AML-193 (cell line): Measurements from ENCODE around the gene MAP1B.
"Not testable (repeated sequence)": the region's sequence is repeated elsewhere in the genome, so short reads cannot be mapped to it uniquely, and the experiment has no call there.

Source experiments
- DNase-seq, 2 experiments: peaks; one replicate each; lab custom pipeline; 2025; lab: John Stamatoyannopoulos, UW

MAP1B gene

DNA sequence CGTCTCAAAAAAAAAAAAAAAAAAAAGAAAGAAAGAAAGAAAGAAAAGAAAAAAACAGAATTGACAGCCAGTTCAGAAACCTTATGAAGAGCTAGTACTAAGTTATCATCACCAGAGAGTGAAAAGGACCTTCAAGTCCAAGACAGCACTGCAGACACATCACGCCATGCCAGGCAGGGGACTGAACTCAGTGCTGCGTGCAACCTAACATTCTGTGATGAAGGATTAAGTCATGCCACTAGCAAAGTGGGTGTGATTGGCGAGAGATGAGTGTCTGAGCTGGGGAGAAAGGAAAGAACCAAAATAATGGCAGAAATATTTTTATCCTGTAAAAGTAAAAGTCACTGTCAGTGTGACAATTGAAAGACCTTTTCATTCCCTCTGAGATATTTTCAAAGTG lies 54.7 kb downstream of the MAP1B start:
- DNase-seq: no peak

DNA sequence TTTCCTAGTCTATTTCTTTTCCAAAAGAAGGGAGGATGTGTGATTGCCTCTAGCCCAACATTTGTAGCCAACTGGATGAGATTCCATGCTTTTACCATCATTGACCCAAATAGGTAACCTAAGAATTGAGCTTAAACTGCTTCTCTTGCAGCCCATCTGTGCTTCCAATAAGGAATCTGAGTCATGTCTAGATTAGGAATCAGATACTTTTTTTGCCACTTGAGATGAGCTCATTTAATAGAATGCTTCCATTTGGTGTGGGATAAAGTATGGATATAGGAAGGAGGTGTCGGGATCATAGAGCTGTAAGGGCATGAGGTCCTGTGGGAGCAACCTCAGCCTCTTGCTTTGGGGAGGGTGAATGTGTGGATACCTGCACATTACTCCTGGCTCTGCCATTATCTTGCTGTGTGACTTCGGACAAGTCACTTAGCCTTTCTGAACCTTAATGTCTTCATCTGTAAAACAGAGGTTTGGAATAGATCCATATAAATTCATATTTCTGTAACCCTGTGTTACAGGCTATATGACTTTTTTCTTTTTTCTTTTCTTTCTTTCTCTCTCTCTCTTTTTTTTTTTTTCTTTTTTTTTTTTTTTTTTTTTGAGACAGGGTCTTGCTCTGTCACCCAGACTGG lies 56.2 kb downstream of the MAP1B start:
- DNase-seq: no peak

DNA sequence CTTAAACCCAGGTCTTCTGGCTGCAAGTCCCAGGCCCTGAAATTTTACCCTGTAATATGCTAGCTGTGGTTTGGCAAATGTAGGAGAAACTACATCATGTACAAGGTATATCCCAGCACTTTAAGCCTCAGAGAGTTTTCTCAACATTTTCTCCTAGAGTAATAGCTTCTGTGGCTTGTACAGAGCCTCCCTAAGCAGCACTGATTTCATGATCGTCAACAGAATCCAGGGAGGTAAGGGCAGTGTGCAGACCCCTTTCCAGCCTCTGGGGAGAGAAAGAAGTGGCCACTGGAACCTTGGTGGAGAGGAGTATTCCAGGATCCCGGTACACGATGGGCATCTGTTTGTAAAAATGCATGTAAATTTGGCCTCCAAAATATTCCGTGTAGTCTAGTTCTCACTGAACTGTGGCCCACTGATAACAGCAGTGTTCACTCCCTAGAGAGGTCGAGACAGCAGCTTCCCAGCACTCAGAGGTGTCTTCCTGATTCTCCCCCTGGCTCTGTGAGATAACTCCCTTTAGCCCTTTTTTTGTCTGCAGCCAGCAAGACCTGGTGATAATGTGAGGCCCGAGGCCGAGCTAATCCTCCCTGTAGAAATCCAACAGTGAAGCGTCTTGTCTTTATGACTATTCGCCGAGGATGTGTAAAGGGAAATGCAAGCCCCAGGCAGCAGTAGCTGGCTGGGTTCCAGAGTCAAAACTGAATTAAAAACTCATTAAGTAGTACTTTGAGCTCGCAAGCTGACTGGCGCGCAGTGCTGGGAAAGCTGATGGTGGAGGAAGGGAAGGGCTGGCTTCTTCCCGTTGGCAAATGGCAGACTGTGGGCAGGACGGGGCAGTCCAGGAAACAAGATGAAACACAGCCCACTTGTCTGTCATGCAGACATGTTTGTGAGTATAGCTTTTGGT lies 59.0 kb downstream of the MAP1B start:
- DNase-seq: no peak

DNA sequence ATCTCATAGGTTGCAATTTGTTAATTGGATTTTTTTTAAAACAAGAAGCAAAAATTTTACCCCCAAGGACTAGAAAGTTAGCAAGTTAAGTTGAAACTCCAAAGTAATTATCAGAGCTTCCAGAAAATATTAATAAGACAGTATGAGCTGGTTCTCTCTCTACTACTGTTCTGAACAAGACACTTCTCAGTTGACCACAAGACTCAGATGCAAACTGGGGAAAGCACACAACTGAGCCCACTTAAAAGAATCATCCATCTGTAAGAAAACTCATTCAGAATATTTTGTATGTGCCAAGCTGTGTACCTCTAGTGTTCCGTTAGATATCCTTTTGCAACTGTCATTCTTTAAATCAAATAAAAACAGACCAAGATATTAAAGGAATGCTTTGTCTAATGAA lies 60.0 kb downstream of the MAP1B start:
- DNase-seq: no peak

DNA sequence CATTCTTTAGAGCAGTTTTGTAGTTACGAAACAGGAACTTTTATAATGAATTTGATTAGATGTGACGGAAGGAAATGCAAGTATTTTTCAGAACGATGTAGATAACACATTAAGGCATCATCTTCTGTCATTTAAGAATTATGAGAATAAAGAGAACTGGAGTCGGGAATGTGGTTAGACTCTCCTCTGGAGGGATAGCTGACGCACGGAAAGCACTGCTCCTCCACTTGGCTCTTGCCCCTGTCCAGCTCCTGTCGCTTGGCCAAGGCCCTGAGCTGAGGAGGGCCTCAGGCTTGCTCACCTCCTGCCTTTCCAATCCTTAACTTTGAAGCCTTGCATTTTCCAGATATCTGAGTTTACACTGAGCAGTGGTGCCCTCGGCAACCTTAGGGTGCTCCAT lies 60.5 kb downstream of the MAP1B start:
- no peak for DNase-seq

DNA sequence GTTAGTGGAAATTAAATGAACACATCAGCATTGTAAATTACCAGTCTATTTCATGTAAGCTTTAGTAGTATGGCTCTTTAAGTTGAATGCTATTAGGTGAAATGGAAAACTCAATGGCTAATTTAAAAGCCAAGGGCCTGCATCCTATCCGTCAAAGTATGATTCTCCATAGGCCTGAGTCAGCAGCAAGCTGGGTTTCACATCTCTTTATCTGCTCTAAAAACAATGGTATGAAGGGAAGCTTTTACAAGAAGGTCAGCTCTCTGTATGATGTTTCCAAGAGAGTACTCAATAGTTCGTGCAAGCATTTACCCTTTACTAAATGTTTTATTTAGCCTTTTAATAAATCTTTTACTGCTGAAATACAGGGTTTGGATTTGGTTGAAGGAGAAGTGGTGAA lies 62.8 kb downstream of the MAP1B start:
- DNase-seq: no peak

DNA sequence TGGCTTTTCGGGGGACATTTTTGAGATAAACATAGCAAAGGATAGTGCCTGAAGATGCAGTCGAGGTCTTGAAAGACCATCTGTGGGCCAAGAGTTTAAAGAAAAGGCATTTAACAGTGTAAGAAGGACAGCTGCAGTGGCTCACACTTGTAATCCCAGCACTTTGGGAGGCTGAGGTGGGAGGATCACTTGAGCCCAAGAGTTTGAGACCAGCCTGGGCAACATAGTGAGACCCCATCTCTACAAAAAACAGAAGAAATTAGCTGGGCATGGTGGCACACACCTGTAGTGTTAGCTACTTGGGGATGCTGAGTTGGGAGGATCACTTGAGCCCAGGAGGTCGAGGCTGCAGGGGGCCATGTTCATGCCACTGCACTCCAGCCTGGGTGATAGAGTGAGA lies 63.9 kb downstream of the MAP1B start:
- DNase-seq: not testable (repeated sequence)

DNA sequence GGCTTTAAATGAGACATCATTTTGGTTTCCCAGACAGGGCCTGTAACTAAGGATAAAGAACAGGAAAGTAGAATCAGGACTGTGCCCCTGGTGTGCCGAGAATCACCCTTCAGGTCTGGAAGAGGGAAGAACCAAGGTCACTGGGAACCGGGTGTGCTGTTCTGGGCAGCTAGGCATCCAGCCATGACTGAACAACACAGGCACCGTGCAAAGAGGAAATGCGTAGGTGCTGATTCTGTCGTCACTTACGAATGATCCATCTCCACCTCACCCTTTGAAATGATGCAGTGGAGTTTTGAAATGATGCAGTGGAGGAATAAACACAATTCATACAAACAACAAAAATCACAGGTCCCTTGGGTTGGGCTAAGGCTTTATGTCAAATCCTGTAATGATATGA lies 64.4 kb downstream of the MAP1B start:
- no peak for DNase-seq

DNA sequence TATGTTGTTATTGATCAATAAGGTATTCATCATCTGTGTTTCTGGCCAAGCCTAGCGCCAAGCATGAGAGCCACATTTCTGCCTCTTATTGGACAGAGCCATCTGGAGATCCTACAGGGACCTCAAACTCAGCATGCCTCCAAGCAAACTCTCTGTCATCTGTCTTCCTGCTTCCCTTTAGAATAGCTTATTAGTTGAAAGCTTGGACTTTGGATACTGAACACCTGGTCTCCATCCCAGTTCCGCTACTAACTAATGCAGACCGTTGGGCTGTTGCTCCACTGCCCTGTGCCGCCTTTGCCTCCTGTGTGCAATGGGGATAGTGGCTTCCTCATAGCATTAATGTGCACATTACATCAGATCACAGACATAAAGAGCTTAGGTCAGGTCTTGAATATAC lies 65.5 kb downstream of the MAP1B start:
- DNase-seq: no peak

DNA sequence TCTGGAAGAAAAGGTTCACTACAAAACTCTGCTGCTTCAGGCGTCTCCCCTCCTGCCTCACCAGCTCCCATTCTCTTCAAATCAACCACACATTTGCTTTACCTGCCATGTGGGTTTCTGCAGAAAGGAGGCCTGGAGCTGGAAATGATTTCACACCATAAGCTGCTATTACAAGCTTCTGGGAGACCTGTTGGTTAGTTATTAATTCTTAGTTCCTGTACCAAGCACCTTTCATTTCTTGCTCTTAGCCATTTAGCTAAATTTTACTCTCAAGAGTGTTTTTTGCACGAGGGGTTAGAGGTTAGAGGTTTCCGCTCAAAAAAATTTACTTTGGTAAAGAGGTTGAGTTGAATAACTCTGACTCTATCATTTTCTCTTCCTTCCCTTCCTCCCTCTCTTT lies 70.3 kb downstream of the MAP1B start:
- no peak for DNase-seq

DNA sequence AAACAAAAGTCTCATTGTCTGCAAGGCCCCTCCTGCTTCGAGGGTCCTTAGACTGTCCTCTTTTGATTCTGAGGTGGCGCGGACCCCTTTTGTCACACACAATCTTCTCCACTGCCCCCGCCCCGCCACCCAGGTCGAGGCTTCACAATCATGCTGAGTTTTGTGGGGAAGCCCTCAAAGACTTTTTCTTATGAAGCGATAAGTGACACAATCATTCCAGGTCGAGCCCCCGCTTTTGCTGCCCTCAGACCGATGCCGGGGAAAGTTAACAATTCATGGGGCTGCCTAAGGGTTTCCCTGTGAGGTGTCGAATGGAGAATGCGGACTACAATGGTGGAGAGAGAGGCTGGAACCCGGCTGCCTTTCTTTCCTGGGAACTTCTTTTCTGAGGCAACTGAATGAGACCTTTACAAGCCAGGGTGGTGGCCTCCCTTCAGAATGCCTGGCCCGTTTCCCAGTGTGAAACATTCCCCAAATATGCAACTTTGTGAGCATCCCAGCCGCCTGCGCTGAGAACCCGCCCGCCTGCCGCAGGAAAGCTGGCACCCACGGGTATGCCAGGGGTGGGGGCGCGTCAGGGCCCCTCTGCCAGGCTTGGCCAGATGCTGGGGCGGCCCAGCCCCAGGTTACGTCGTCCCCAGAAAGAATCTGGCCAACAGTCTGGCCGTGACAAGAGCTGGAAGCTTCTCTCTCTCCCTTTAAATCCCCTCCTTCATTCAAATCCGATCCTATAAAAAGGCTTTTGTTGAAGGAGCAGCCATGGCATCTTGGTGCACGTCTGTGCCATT lies 71.9 kb downstream of the MAP1B start:
- DNase-seq: no peak

DNA sequence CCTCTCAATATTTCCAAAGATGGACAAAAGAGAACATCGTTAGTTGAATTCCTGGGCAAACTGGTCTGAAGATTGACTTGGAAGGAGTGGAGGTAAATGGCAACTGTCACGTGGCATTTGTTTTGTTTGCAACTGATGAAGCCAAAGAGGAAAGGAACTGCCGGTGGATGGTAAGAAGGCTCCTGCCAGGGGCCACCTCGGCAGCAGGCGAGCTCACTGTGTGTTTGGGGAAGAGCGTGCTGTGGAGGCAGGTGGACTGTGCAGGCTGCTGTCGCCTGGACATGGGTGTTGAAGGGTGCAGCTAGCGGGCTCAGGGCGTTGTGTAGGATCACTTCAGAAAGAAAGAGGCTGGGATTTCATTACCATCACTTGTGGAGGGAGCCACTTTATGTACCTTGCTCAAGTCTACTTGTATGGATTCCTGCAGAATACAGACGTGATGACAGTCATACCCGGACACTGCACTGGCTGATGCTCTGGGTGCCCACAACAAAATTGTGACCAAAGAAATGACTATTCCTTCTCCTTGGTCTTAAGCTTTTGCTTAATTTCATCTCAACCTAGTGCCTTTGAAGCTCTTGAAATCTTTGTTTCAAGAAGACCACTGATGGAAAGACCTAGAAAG lies 72.7 kb downstream of the MAP1B start:
- DNase-seq: no peak

DNA sequence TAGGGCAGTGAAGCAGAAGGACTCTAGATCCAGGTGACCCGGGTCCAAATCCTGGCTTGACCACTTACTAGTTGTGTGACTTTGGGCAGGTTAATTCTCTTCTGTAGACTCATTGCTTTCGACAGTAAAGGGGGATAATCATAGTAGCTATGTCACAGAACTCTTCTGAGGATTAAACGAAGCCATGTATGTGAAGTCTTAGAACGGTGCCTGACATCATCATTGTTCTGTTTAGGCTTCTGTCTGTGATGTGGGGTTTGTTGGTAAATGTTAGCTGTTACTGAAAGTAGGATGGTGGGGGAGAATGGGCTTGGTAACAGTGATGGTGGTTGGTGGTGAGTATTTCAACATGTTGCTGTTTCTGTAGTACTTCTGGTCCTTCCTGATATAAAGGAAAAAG lies 73.7 kb downstream of the MAP1B start:
- no peak for DNase-seq

DNA sequence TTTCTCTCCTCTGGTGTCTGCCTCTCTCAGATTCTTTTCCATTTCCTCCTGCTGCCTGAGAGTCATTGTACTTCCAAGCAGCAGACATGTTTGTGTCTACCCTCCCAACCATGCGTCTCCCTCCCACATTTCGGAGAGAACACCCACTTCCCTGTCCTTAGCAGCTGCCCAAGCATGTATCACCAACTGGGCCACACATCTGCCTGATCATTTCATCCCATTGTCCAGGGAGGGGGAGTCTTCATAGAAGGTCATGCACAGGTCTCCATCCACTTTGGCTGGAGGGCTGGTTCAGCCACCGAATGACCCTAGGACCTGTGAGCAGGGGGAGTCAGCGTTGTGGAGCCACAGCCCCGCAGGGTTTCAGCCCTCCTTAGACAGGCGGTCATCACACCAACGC lies 75.4 kb downstream of the MAP1B start:
- DNase-seq: no peak

DNA sequence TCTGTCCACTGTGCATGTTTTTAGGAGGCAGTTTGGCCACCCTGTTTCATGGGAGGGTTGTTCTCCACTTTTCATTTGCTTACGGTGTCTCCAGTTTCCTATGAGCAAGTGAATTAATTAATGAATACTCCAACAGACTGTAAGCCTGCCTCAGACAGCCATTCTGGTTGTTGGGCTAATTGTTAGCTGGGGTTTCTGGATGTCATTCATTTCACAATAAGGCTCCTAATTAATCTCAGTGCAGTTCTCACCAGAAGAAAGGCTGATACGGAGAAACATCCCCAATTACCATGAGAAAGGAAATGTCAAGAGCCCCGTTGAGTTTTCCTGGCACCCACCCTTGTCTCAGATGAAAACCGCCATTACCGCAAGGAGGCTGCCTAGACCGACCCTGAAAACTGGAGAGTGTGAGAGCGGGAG lies 75.8 kb downstream of the MAP1B start:
- no peak for DNase-seq

DNA sequence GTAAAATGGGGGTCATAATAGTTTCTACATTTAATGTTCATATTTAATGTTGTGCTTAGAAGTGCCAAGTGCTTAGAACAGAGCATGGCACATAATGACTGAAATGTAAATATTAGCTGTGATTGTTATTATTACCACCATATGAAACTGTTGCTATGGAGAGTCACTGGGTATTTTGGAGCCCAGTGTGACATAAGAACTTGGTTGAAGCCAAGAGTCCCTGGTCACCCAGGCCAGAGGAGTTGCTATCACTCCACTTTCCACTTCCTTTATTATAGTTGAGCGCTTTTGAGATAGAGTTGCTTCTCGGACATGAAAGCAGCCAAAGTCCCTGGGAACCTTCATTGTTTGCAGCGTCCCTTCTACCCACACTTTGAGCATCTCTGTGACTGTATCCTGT lies 77.1 kb downstream of the MAP1B start:
- no peak for DNase-seq

DNA sequence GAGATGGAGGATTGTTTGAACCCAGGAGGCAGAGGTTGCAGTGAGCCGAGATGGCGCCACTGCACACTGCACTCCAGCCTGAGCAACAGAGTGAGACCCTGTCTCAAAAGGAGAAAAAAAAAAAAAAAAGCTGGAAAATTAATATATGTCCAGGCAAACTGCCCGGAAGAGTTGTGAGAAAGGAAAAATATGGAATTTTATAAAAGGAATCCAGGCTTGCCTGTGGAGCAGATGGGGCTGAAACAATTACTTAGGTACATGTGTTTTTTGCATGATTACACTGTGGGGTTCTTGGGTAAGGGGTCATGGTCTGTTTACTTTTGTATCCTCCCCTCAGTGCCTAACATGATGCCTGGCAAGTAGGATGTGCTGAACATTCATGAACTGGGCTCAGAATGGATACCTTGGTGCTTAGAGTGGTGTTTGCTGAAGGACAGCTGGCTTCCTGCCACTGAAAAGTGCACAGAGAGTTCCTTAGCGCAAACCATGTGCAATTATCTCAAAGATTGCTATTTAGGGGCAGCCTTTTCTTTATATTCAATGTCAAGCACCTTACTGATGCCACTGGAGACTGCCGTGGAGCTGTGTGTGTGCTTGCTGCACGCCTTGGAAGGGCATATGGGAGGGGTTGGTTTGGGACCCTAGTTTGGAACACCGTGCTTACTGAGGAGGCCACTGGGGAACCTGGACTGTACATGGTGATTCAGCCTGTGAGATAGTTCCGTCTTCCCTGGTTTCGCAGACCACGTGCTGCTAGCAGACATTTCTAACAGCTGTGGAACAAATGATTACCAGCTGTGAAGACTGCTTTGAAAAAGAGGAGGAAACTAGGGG lies 78.4 kb downstream of the MAP1B start:
- DNase-seq: no peak

DNA sequence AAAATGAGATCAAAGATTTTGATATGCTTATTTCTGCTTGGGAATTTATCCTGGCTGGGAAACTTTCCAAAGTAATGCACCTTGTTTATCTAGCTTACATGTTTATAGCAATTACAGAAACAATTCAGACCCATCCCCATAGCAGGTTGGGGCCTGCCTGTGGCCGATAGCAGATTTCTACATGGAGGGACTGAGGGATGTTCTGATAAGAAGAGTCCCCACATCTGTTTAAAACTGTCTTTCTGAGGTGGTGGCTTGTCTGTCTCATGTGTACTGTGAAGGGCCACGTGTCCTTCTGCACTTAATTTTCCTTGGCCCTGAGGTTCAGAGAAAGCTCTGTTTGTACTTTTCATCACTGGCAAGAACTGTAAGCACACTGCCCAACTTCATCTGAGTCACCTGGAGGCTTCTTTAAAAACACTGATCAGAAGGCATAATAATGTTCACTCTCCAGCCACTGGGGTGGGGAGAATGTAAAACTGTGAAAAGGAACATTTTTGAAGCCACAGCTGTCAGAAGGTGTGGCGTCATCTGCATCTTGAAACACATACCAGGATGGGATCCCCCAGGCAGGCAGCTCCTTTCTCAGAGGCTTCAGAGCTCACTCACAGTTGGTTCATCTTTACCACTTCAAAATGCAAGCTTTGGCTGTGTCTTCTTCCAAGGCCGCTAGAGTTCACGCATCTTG lies 80.3 kb downstream of the MAP1B start:
- no peak for DNase-seq

DNA sequence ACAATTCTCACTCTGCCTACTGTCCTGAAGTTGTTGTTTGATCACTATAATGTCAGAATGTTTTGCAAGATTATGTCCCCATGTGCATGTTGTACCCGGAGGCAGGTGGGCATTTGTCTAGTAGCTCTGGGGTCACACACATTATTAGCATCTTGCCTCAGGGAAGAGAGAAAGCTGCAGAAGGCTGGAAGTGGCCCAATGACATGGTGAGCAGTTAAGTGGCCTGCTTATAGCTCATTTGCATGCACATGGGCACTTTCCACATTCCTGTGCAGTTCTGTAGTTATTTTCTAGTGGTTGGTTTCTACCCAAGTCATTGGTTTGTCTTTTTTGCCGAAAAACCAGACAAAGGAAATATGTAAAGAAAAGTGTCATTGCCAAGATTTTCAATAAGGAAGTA lies 80.9 kb downstream of the MAP1B start:
- no peak for DNase-seq

DNA sequence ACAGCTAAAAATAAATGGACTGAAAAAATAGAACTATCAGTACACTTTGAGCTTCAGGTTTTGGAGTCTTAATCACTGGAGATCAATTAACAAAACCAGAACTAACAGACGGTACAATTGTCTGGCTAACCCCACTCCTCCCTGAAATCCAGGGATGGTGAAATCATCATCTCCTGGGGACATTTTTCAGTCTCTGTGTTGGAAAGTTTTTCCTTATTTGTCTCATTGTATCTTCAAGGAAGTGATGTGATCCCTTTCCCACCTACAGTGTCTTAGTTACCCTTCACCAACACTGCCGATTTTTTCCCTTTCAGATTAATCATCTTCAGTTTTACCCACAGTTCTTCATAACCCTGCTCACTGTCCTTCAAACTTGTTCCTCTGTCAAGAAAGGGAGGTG lies 81.9 kb downstream of the MAP1B start:
- DNase-seq: no peak

DNA sequence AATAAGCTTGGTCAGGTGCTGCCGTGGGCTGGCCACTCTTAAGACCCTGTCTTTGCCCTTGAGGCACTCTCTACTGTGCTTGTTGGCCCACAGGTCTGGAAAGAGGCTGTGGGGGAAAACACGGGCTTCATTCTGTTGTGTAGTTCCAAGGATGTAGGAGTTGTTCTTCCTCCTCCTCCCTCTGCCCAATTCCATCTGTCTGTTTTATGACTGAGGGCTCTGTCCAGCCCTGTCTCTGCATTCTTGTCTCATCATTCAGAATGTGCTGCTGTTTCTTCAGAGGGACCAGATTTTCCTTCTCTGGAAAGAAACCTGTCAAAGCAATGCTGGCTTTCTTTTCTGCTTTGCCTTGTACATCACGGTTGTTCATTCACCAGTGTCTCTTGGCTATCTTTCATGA lies 84.1 kb downstream of the MAP1B start:
- DNase-seq: no peak
